ENCODE measurements around the gene AKAP13.

- TF ChIP-seq YY1 (IDR thresholded peaks at IDR 0.05; ENCODE audit: low read depth) = no peak
- TF ChIP-seq TAF1 (IDR thresholded peaks at IDR 0.05; ENCODE audit: low read depth) = no peak
- no peak for TF ChIP-seq TCF12 (IDR thresholded peaks at IDR 0.05; ENCODE audit: low read depth)
- no peak for TF ChIP-seq NFIC (IDR thresholded peaks at IDR 0.05)
- no peak for TF ChIP-seq EGR1 (IDR thresholded peaks at IDR 0.05)
- no peak for TF ChIP-seq TEAD4 (IDR thresholded peaks at IDR 0.05)
Measured at GRCh38 chr15:85498471-85498870, 118.1 kb downstream of the AKAP13 start.
